ENCODE results near the gene REEP2. TPM values are rescaled to one million over a fixed set of nuclear protein-coding genes. Genes with fewer than 3 reads are reported as not detected.

REEP2 gene
- total RNA-seq, 2 donors from 2014 or later, result 1.8 to 11.2 TPM

- H3K36me3 ChIP-seq (replicated peaks in 1 of 2; ENCODE audit: insufficient read depth in 1 of 2, low read depth in 2 of 2), result no peaks in the 10 kb centered on the region
- ATAC-seq (peak; percentile 57), DNase-seq (peak; percentile 92 to 97 (median 96))
- no peaks in the 10 kb centered on the region for H3K27me3 ChIP-seq
- H3K27ac ChIP-seq, result peak within 1 kb of the TSS; percentile 84 to 99 (median 98)
- H3K4me1 ChIP-seq, result peaks cover 26% of the 10 kb centered on the region
- intact Hi-C loops (cut with DNase I), result no loop called here
- TF ChIP-seq, protein P1, sequence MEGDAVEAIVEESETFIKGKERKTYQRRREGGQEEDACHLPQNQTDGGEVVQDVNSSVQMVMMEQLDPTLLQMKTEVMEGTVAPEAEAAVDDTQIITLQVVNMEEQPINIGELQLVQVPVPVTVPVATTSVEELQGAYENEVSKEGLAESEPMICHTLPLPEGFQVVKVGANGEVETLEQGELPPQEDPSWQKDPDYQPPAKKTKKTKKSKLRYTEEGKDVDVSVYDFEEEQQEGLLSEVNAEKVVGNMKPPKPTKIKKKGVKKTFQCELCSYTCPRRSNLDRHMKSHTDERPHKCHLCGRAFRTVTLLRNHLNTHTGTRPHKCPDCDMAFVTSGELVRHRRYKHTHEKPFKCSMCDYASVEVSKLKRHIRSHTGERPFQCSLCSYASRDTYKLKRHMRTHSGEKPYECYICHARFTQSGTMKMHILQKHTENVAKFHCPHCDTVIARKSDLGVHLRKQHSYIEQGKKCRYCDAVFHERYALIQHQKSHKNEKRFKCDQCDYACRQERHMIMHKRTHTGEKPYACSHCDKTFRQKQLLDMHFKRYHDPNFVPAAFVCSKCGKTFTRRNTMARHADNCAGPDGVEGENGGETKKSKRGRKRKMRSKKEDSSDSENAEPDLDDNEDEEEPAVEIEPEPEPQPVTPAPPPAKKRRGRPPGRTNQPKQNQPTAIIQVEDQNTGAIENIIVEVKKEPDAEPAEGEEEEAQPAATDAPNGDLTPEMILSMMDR (IDR thresholded peaks at IDR 0.05), result peak in 3 of 7 experiments; percentile 9 to 27 (median 11)
- peak in 2 of 3 donors; percentile 97 to 98 for TF ChIP-seq POLR2A (IDR thresholded peaks at IDR 0.05)
- 0% methylated on average over 84 of the region's 85 CpGs; no CpG with 5 or more reads in 1 of the 2 donors for WGBS, 2 donors
- H3K4me3 ChIP-seq, result peak within 1 kb of the TSS; percentile 62 to 89
- no peaks in the 10 kb centered on the region for H3K9me3 ChIP-seq
These were observed 26.6 kb downstream of the REEP2 start, which contains the start of gene EGR1 for GRCh38 chr5:138465261-138466124. TSS of gene EGR1 (plus strand) at chr5:138465479. CDS start at chr5:138465762, 283 bp downstream.

DNA sequence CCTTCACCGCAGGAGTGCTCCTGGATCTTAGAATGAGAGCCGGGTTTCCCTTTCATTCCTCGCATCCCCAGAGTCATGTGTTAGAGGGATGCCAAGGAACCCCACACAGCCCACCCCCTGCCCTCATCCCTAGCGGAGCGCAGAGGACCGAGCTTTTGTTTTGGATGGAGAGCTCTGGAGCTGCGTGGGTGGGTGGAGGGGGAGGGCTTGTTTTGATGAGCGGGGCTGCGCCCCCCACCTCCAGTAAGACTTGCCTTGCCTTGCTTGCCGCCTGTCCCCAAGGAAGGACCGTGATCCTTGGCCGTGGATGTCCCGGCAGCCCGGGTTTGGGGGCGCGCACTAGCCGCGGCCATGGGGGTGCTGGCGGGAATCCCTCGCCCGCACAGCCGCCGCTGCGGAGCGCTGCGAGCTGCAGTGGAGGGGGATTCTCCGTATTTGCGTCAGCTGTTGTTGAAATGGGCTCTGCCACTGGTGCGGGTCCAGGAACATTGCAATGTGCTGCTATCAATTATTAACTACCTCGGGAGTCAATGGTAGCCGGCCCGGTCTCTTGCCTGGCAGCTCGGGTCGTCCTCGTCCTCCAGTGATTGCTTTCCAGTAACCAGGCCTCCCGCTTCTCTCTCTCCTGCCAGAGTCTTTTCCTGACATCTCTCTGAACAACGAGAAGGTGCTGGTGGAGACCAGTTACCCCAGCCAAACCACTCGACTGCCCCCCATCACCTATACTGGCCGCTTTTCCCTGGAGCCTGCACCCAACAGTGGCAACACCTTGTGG lies 27.5 kb downstream of the REEP2 start:
- intact Hi-C loops (cut with DNase I), result no loop called here
- H3K27me3 ChIP-seq, result no peaks in the 10 kb centered on the region
- peak overlapping the region; percentile 41 to 99 (median 98) for H3K27ac ChIP-seq
- H3K4me1 ChIP-seq, result peaks cover 26% of the 10 kb centered on the region
- no peaks in the 10 kb centered on the region for H3K9me3 ChIP-seq
- peak; percentile 8 for ATAC-seq
- H3K36me3 ChIP-seq (replicated peaks in 1 of 2; ENCODE audit: insufficient read depth in 1 of 2, low read depth in 2 of 2), result no peaks in the 10 kb centered on the region
- DNase-seq, result peak; percentile 76 to 86 (median 85)
- TF ChIP-seq, protein P1 (IDR thresholded peaks at IDR 0.05), result no peak
- TF ChIP-seq POLR2A (IDR thresholded peaks at IDR 0.05), result no peak
- WGBS, 2 donors, result 4 to 15% methylated on average over 10 to 39 of the region's 39 CpGs
- H3K4me3 ChIP-seq, result peak overlapping the region; percentile 62 to 89

- Histone ChIP-seq H3K27me3 (no peaks in the 10 kb centered on the region), H3K36me3 (replicated peaks in 1 of 2; ENCODE audit: insufficient read depth in 1 of 2, low read depth in 2 of 2) (no peaks in the 10 kb centered on the region), H3K4me1 (peaks cover 26% of the 10 kb centered on the region), H3K4me3 (peak overlapping the region in 1 of 2 donors; percentile 89), H3K27ac (peak overlapping the region in 2 of 4 donors; percentile 41 to 99), H3K9me3 (no peaks in the 10 kb centered on the region)
- DNase-seq (peak; percentile 29 to 77 (median 62)), ATAC-seq (no peak)
- intact Hi-C loops (cut with DNase I), result no loop called here
- TF ChIP-seq, protein P1 (IDR thresholded peaks at IDR 0.05), result no peak
- peak in 2 of 3 donors; percentile 3 to 41 for TF ChIP-seq POLR2A (IDR thresholded peaks at IDR 0.05)
- WGBS, 2 donors, result 90 to 92% methylated on average over 45 of the region's 45 CpGs
These were observed 28.2 kb downstream of the REEP2 start for GRCh38 chr5:138466900-138467710.

DNA sequence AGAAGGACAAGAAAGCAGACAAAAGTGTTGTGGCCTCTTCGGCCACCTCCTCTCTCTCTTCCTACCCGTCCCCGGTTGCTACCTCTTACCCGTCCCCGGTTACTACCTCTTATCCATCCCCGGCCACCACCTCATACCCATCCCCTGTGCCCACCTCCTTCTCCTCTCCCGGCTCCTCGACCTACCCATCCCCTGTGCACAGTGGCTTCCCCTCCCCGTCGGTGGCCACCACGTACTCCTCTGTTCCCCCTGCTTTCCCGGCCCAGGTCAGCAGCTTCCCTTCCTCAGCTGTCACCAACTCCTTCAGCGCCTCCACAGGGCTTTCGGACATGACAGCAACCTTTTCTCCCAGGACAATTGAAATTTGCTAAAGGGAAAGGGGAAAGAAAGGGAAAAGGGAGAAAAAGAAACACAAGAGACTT lies 28.9 kb downstream of the REEP2 start:
- WGBS, 2 donors, result 85 to 91% methylated on average over 13 to 14 of the region's 14 CpGs
- Histone ChIP-seq H3K4me1 (peaks cover 26% of the 10 kb centered on the region), H3K36me3 (replicated peaks in 1 of 2; ENCODE audit: insufficient read depth in 1 of 2, low read depth in 2 of 2) (no peaks in the 10 kb centered on the region), H3K9me3 (no peaks in the 10 kb centered on the region), H3K4me3 (no peak overlapping the region), H3K27ac (no peak overlapping the region), H3K27me3 (no peaks in the 10 kb centered on the region)
- intact Hi-C loops (cut with DNase I), result no loop called here
- DNase-seq, result peak in 3 of 4 donors; percentile 27 to 71 (median 43)
- TF ChIP-seq, protein P1 (IDR thresholded peaks at IDR 0.05), result no peak
- TF ChIP-seq POLR2A (IDR thresholded peaks at IDR 0.05), result peak in 2 of 3 donors; percentile 70 to 71
- ATAC-seq, result no peak
